Measurements from ENCODE around the gene MLPH. TPM values are rescaled to one million over a fixed set of nuclear protein-coding genes. Genes with fewer than 3 reads are reported as not detected.

Gene MLPH
- total and polyA plus RNA-seq, 9 of the 15 experiments (the other 6 are each of a cell fraction or from before 2014, with no cell fraction given) = 0.22 TPM; not detected in 8

- H3K79me2 ChIP-seq (ENCODE audit: control insufficient read depth, insufficient read depth, low read length) = no peaks in the 10 kb centered on the region
- H3K36me3 ChIP-seq (ENCODE audit: control insufficient read depth, insufficient read depth, low read length) = no peaks in the 10 kb centered on the region
- H3K9me3 ChIP-seq (replicated peaks; ENCODE audit: control insufficient read depth, insufficient read depth, low read depth, low read length) = no peaks in the 10 kb centered on the region
- WGBS (ENCODE audit: insufficient coverage, low coverage, missing lambda C conversion rate) = 0% methylated on average over 8 of the region's 11 CpGs
- ChIA-PET CTCF (ENCODE audit: low intra/inter-chr PET ratio) (no interaction called here), POLR2A (no interaction called here)
- no TSS peak for BruUV-seq (replicated peaks)
- TF ChIP-seq RCOR1 (IDR thresholded peaks at IDR 0.05; ENCODE audit: borderline replicate concordance in 1 of 2, low read depth in 2 of 2, low read length in 2 of 2) (no peak), PML (IDR thresholded peaks at IDR 0.05; ENCODE audit: low read length) (no peak), POLR2AphosphoS2 (IDR thresholded peaks at IDR 0.05; ENCODE audit: low read length) (no peak), PCBP1 (IDR thresholded peaks at IDR 0.05; ENCODE audit: low read depth, low read length, poor library complexity, severe bottlenecking) (no peak), TRIM24 (IDR thresholded peaks at IDR 0.05) (no peak), ZNF583 (CRISPR knock-in tag; IDR thresholded peaks at IDR 0.05) (no peak), EGR1 (conservative IDR thresholded peaks at IDR 0.05) (no peak), POLR2AphosphoS5 (IDR thresholded peaks at IDR 0.05; ENCODE audit: control insufficient read depth, insufficient read depth, low read depth, low read length) (no peak), KAT8 (IDR thresholded peaks at IDR 0.05; ENCODE audit: low read depth) (no peak), NFXL1 (CRISPR knock-in tag; IDR thresholded peaks at IDR 0.05) (no peak), TFAM (CRISPR knock-in tag; conservative IDR thresholded peaks at IDR 0.05) (no peak), LARP7 (IDR thresholded peaks at IDR 0.05) (no peak), SPI1 (IDR thresholded peaks at IDR 0.05; ENCODE audit: borderline replicate concordance, low read depth, low read length) (no peak), MCM3 (IDR thresholded peaks at IDR 0.05) (no peak), COPS2 (conservative IDR thresholded peaks at IDR 0.05) (no peak)
- TF ChIP-seq, protein P1, sequence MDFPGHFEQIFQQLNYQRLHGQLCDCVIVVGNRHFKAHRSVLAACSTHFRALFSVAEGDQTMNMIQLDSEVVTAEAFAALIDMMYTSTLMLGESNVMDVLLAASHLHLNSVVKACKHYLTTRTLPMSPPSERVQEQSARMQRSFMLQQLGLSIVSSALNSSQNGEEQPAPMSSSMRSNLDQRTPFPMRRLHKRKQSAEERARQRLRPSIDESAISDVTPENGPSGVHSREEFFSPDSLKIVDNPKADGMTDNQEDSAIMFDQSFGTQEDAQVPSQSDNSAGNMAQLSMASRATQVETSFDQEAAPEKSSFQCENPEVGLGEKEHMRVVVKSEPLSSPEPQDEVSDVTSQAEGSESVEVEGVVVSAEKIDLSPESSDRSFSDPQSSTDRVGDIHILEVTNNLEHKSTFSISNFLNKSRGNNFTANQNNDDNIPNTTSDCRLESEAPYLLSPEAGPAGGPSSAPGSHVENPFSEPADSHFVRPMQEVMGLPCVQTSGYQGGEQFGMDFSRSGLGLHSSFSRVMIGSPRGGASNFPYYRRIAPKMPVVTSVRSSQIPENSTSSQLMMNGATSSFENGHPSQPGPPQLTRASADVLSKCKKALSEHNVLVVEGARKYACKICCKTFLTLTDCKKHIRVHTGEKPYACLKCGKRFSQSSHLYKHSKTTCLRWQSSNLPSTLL (IDR thresholded peaks at IDR 0.05) = no peak
- in situ Hi-C loops (cut with MboI) (no loop called here), intact Hi-C loops (cut with micrococcal nuclease) (no loop called here)
- no peak overlapping the region for H3K27ac ChIP-seq (ENCODE audit: extremely low read depth, low read depth, low read length)
- no peaks in the 10 kb centered on the region for H3K9me1 ChIP-seq (ENCODE audit: control insufficient read depth, insufficient read depth, low read length)
- no peak for FAIRE-seq
- H3K9ac ChIP-seq (ENCODE audit: insufficient read depth in 1 of 2, low read depth in 2 of 2, low read length in 2 of 2) = no peak overlapping the region
- peaks cover 0 to 14% of the 10 kb centered on the region in 2 experiments; a peak in 1 of 5 replicates for H3K27me3 ChIP-seq (ENCODE audit: control insufficient read depth in 2 of 2, insufficient read depth in 2 of 2, low read length in 2 of 2)
- H4K20me1 ChIP-seq (replicated peaks; ENCODE audit: control insufficient read depth, insufficient read depth, low read length) = no peaks in the 10 kb centered on the region
- no peak overlapping the region for H3K4me3 ChIP-seq
- no peaks in the 10 kb centered on the region; a peak in 1 of 5 replicates for H3K4me1 ChIP-seq (replicated peaks in 1 of 2; ENCODE audit: control insufficient read depth in 2 of 2, insufficient read depth in 2 of 2, low read length in 2 of 2)
- DNase-seq (ENCODE audit: extremely low read depth in 1 of 4, low spot score in 3 of 4) = no peak
- ATAC-seq = no peak
- no peak overlapping the region for H3K4me2 ChIP-seq (ENCODE audit: insufficient read depth, low read length)
- no peak overlapping the region for H2AFZ ChIP-seq (ENCODE audit: low read depth, low read length)
Observed at GRCh38 chr2:237556773-237557632, 70.0 kb downstream of the MLPH start.

Measured in K562 (cell line).